SJCRH30 (cell line): Measurements from ENCODE around the gene MGMT. TPM values are rescaled to one million over a fixed set of nuclear protein-coding genes. Genes with fewer than 3 reads are reported as not detected.

Source experiments
- DNase-seq, 2 experiments: peaks; one replicate each; pipeline ENCODE4 v3.0.0-alpha.2; 2015 to 2020
- H3K27ac ChIP-seq: fragments of 250-450 bp; sonication (Bioruptor Pico); 2 replicates; pipeline ENCODE4 v1.5.1; 2020; ENCODE audit warnings: mild to moderate bottlenecking, moderate library complexity
- H3K27me3 ChIP-seq: fragments of 250-450 bp; sonication (Bioruptor Pico); 2 replicates; pipeline ENCODE4 v1.5.1; 2020; ENCODE audit warnings: mild to moderate bottlenecking, moderate library complexity
- H3K36me3 ChIP-seq: fragments of 250-450 bp; sonication (Bioruptor Pico); 2 replicates; pipeline ENCODE4 v1.5.1; 2020; ENCODE audit warnings: mild to moderate bottlenecking, moderate library complexity
- H3K4me1 ChIP-seq: fragments of 250-450 bp; sonication (Bioruptor Pico); 2 replicates; pipeline ENCODE4 v1.5.1; 2020; ENCODE audit warnings: mild to moderate bottlenecking, moderate library complexity
- H3K4me3 ChIP-seq: fragments of 250-450 bp; sonication (Bioruptor Pico); 2 replicates; pipeline ENCODE4 v1.5.1; 2020; ENCODE audit warnings: mild to moderate bottlenecking, moderate library complexity
- H3K9me3 ChIP-seq: fragments of 250-450 bp; sonication (Bioruptor Pico); replicated peaks from 2 replicates; pipeline ENCODE4 v1.5.1; 2020; ENCODE audit warnings: mild to moderate bottlenecking, moderate library complexity
- total RNA-seq: library from RNA; depleted of rRNA; stranded (reverse); fragments of >200 nt; shearing (Covaris generic); gene quantifications from 2 replicates; pipeline ENCODE4 v1.2.3, GENCODE V29; 2014

MGMT gene
- total RNA-seq, 1 experiment from 2014 or later = 1.5 TPM

DNA sequence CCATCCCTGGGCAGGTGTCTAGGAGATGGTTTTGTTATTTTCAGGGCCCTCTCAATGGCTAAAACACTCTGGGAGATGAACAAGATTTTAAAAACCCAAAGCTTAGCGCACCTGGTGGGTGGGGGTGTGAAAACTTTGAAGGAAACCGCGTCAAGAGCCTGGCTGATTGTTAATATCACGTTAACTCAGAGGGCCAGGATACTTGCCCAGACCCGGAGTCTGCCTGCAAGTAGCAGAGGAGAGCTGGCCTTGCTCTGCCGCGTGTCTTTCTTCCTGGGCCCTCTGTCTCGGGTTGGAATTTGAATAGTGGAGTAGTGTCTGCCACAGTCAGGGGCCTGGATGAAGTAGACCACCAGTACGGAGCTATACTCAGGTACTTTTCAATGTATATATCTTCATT lies 1.1 kb downstream of the MGMT start:
- Histone ChIP-seq H3K27ac (no peak overlapping the region), H3K4me3 (no peak overlapping the region), H3K27me3 (no peaks in the 10 kb centered on the region), H3K36me3 (no peaks in the 10 kb centered on the region), H3K9me3 (no peaks in the 10 kb centered on the region), H3K4me1 (no peaks in the 10 kb centered on the region)
- DNase-seq = no peak

DNA sequence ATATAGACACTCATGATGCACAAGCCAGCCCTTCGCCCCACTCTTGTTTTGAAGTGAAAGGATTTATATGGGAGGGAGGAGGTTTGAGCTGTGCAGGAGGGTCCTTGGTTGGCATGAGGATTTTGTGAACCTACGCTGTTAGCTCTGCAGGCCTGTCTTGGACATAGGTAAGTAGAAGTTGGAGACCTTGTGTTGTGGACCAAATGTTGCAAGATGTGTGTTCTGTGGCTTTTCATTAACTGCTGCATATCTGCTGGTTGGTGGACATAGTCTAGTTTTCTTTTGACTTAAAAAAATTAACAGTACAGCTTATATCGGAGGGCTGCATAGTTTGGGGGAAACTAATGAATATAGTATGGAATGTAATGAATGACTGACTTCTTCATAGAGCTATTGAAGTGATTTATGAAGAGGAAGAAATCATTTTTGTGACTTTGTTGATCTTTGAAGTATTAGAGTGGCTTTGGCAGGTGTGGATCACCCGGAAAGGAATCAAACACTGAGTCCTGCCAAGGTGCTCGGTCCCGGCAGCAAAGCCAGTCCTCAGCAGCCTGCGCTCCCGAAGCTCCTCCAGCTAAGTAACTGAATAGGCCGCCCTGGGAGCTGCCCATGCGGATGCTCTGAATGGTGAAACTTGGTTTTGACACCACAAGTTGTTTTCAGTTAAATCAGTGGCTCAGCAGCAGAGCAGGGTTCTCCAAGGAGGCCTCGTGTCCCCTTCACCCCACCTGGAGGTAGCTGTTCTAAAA lies 3.2 kb downstream of the MGMT start:
- H3K4me3 ChIP-seq = no peak overlapping the region
- H3K4me1 ChIP-seq = no peaks in the 10 kb centered on the region
- no peak for DNase-seq
- H3K27ac ChIP-seq = no peak overlapping the region
- H3K9me3 ChIP-seq = no peaks in the 10 kb centered on the region
- no peaks in the 10 kb centered on the region for H3K27me3 ChIP-seq
- H3K36me3 ChIP-seq = no peaks in the 10 kb centered on the region

DNA sequence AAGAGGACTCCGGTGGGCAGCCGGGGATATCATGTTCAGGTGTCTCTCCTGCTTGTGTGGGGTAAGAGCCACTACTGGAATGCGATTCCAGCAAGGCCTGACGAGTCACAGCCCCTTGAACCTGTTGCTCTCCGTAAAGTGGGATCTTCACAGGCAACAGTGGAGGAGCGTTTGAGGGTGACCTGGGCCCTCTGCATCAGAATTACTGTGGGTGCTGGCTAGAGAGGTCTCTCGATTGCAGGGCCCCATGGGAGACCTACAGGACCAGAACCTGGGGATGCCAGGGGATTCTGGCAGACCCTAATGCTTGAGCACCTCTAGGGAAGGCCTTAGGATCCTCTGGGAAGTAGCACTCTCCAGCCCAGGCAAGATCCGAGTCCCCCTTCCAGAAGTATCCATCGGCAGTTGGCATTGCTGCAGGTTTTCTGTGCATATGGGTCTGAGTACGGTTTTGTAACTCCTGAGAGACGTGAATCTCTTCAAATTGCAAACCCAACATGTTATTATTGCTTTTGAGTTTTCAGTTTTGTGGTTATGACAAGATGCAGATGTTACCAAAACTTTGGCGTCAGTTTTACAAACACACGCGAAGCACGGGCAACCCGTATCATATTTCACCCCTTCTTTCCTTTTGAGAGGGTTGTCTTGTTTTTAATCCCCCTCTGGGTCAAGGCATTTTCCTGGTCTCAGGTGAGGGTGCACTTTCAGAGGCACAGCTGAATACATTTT lies 4.6 kb downstream of the MGMT start:
- H3K36me3 ChIP-seq = no peaks in the 10 kb centered on the region
- H3K27ac ChIP-seq = no peak overlapping the region
- no peaks in the 10 kb centered on the region for H3K9me3 ChIP-seq
- H3K4me1 ChIP-seq = no peaks in the 10 kb centered on the region
- H3K27me3 ChIP-seq = no peaks in the 10 kb centered on the region
- H3K4me3 ChIP-seq = no peak overlapping the region
- DNase-seq = no peak

- no peak overlapping the region for H3K4me3 ChIP-seq
Observed at GRCh38 chr10:129472696-129473555, 5.9 kb downstream of the MGMT start.

GRCh38 chr10:129474642-129475041 lies 7.6 kb downstream of the MGMT start:
- Histone ChIP-seq H3K4me1 (no peaks in the 10 kb centered on the region), H3K27ac (no peak overlapping the region), H3K4me3 (no peak overlapping the region), H3K27me3 (no peaks in the 10 kb centered on the region), H3K9me3 (no peaks in the 10 kb centered on the region), H3K36me3 (no peaks in the 10 kb centered on the region)
- DNase-seq = no peak

More at GRCh38 chr10:129472696-129473555, 5.9 kb downstream of the MGMT start:
- DNase-seq = no peak
- Histone ChIP-seq H3K27me3 (no peaks in the 10 kb centered on the region), H3K27ac (no peak overlapping the region), H3K36me3 (no peaks in the 10 kb centered on the region), H3K9me3 (no peaks in the 10 kb centered on the region), H3K4me1 (no peaks in the 10 kb centered on the region)

DNA sequence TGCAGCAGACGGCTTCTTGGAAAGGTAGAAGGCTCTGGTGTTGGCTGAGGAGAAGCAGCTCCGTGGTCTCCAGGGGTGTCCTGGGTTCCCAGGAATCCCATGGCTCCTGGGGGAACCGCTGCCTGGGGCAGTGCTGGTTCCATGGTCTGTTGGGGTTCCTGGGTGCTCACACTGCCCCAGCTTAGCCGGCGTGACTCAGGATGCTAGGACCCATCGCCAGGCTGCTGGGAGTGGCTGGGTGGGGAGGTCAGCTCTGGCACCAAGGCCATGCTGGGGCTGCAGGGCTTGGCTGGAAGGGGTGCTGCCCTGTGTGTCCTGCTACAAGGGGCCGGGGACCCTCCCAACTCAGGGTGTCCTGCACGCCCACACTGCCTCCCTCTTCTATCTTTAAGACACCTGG lies 9.4 kb downstream of the MGMT start:
- H3K4me3 ChIP-seq = no peak overlapping the region
- no peaks in the 10 kb centered on the region for H3K36me3 ChIP-seq
- H3K27me3 ChIP-seq = no peaks in the 10 kb centered on the region
- no peaks in the 10 kb centered on the region for H3K4me1 ChIP-seq
- no peak for DNase-seq
- no peak overlapping the region for H3K27ac ChIP-seq
- H3K9me3 ChIP-seq = no peaks in the 10 kb centered on the region

DNA sequence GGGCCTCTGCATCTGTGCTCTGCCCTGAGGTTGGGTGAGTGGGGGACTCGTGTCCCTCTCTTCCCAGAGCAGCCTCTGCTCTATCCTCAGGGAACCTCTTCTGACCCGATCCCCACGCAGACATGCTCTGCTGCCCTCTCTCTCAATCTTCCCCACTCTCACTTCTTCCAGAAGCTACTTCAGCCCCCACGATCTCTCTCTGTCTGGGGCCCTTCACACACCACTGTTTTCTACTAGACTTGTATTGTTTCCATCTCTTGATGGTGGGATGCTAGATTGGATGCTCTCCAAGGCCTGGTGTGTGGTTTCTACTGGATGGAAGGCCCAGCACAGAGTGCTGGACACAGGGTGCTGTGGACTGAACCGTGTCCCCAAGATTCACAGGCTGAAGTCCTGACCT lies 10.0 kb downstream of the MGMT start:
- no peak for DNase-seq
- no peaks in the 10 kb centered on the region for H3K9me3 ChIP-seq
- no peaks in the 10 kb centered on the region for H3K4me1 ChIP-seq
- no peak overlapping the region for H3K4me3 ChIP-seq
- no peaks in the 10 kb centered on the region for H3K36me3 ChIP-seq
- H3K27me3 ChIP-seq = no peaks in the 10 kb centered on the region
- no peak overlapping the region for H3K27ac ChIP-seq

DNA sequence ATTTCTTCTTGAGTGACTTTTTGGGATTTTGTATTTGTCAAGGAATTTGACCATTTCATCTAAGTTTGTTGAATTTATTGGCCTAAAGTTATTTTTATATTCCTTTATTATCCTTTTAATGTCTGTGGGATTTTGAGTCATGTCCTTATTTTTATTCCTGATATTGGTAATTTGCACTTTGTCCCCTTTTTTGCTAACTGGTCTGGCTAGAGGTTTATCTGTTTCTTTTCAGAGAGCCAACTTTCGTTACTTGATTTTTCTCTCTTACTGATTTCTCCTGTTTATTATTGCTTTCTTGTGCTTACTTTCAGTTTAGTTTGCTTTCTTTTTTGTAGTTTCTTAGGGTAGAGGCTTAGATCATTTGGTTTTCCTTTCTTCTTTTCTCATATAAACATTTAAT lies 14.6 kb downstream of the MGMT start:
- no peak overlapping the region for H3K4me3 ChIP-seq
- DNase-seq = no peak

GRCh38 chr10:129483430-129484010 lies 16.5 kb downstream of the MGMT start:
- DNase-seq = no peak
- no peaks in the 10 kb centered on the region for H3K9me3 ChIP-seq
- H3K4me3 ChIP-seq = no peak overlapping the region
- H3K36me3 ChIP-seq = no peaks in the 10 kb centered on the region
- no peaks in the 10 kb centered on the region for H3K4me1 ChIP-seq
- no peak overlapping the region for H3K27ac ChIP-seq
- H3K27me3 ChIP-seq = no peaks in the 10 kb centered on the region

More for the DNA sequence above, 14.6 kb downstream of the MGMT start:
- H3K9me3 ChIP-seq = no peaks in the 10 kb centered on the region
- H3K4me1 ChIP-seq = no peaks in the 10 kb centered on the region
- no peaks in the 10 kb centered on the region for H3K27me3 ChIP-seq
- no peak overlapping the region for H3K27ac ChIP-seq
- H3K36me3 ChIP-seq = no peaks in the 10 kb centered on the region

DNA sequence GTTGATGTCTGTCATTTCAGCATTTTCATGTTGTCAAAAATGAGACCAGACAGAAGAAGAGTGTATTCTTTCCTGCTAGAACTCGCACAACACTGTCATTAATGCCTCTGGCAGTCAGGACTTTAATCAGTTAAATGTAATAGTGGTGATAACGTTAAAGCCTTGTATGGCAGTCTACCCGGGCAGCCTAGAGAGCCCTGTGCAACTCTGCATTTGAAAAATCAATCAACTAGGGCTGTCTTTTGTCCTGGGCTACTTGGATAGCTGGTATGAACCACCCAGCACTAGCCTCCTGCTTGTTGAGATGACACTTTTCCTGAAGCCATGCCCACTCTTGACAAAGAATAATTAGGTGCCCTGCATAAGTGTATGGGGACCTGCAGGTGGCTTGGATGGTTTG lies 19.8 kb downstream of the MGMT start:
- H3K4me1 ChIP-seq = no peaks in the 10 kb centered on the region
- no peaks in the 10 kb centered on the region for H3K27me3 ChIP-seq
- H3K9me3 ChIP-seq = no peaks in the 10 kb centered on the region
- DNase-seq = no peak
- H3K4me3 ChIP-seq = no peak overlapping the region
- no peaks in the 10 kb centered on the region for H3K36me3 ChIP-seq
- no peak overlapping the region for H3K27ac ChIP-seq

DNA sequence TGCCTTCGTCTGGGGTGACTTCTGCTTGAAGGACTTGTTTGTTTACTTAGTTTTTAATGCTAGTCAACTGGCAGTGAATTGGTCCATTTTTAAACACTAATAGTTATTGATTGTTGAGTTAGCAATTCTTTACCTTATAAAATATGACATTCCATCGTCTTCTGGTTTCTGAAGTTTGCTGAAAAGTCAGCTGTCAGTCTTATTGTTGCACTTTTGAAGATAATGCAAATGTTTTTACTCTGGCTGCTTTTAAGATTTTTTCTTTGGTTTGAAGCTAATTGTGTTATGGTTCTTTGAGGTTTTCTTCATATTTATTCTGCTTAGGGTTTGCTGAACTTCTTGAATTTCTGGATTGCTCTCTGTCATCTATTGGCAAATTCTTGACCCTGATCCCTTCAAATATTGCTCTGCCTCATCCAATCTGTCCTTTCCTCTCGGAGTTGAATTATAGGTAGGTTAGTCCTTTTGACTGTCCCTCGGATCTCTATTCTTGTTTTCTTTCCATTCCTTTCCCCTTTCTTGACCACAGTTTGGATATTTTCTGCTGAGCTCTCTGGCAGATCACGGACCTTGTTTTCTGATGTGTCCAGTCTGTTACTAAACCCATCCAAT lies 24.2 kb downstream of the MGMT start:
- H3K9me3 ChIP-seq = no peaks in the 10 kb centered on the region
- DNase-seq = no peak

DNA sequence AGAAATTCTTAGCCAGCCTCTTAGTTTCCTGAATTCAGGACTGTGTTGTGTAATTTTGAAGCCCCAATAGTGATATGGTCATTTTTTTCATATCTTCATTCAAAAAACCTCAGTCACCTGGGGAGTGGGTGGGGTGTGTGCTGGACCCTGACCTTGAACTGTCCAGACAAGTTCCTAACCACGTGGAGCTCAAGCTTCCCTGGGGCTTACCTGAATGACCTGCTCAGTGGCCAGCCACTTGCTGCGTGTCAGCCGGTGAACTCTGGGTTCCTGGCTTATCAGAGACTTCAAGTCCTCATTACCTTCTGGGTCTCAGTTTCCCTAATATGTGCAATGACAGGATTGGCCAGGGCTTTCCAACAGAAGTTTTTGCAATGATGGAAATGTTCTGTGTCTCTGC lies 27.1 kb downstream of the MGMT start:
- H3K36me3 ChIP-seq = no peaks in the 10 kb centered on the region
- no peak for DNase-seq
- no peaks in the 10 kb centered on the region for H3K9me3 ChIP-seq

More for the DNA sequence above, 24.2 kb downstream of the MGMT start:
- H3K27ac ChIP-seq = no peak overlapping the region
- H3K36me3 ChIP-seq = no peaks in the 10 kb centered on the region
- H3K27me3 ChIP-seq = no peaks in the 10 kb centered on the region
- no peaks in the 10 kb centered on the region for H3K4me1 ChIP-seq
- H3K4me3 ChIP-seq = no peak overlapping the region

GRCh38 chr10:129494740-129495139 lies 27.7 kb downstream of the MGMT start:
- Histone ChIP-seq H3K36me3 (no peaks in the 10 kb centered on the region), H3K9me3 (no peaks in the 10 kb centered on the region), H3K4me1 (no peaks in the 10 kb centered on the region), H3K27ac (no peak overlapping the region), H3K4me3 (no peak overlapping the region), H3K27me3 (no peaks in the 10 kb centered on the region)
- no peak for DNase-seq

More for the DNA sequence above, 27.1 kb downstream of the MGMT start:
- Histone ChIP-seq H3K4me3 (no peak overlapping the region), H3K4me1 (no peaks in the 10 kb centered on the region), H3K27ac (no peak overlapping the region), H3K27me3 (no peaks in the 10 kb centered on the region)

DNA sequence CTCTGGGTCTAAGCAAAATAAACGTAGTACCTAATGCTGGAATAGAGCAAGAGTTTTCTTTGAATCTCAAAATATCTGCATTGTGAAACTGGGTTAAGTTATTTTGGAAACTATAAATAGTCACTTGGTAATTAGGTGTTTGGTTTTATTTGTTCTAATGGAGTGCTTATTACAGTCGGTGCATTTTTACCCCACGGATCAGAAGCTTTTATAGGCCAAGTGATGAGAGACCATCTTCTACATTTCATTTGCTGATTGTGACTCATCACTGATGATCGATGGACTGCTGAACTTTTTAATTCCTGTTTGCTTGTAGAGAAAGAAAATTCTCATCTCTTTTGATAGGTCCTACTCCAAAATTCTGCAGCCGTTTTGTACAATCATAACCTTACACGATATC lies 28.2 kb downstream of the MGMT start:
- no peaks in the 10 kb centered on the region for H3K9me3 ChIP-seq
- no peak for DNase-seq
- no peak overlapping the region for H3K27ac ChIP-seq
- no peaks in the 10 kb centered on the region for H3K36me3 ChIP-seq
- no peaks in the 10 kb centered on the region for H3K4me1 ChIP-seq
- no peaks in the 10 kb centered on the region for H3K27me3 ChIP-seq
- H3K4me3 ChIP-seq = no peak overlapping the region
